ENCODE data around the gene RASSF8. TPM values are rescaled to one million over a fixed set of nuclear protein-coding genes. Genes with fewer than 3 reads are reported as not detected.

The RASSF8 gene
- total RNA-seq, 2 experiments from 2014 or later: not detected

GRCh38 chr12:25957793-25958427 is 572 bp upstream of the RASSF8 start:
- Histone ChIP-seq H3K4me2 (ENCODE audit: low read length) (no peak overlapping the region), H4K20me1 (ENCODE audit: insufficient read depth, low read length) (no peaks in the 10 kb centered on the region), H3K27ac (ENCODE audit: low read depth, low read length, poor library complexity, severe bottlenecking) (no peak overlapping the region), H3K4me3 (ENCODE audit: low read depth, low read length, poor library complexity, severe bottlenecking) (no peak overlapping the region), H3K9me2 (ENCODE audit: insufficient read depth, low read length) (no peaks in the 10 kb centered on the region), H3K79me2 (ENCODE audit: insufficient read depth, low read depth, low read length) (no peaks in the 10 kb centered on the region), H3K36me3 (ENCODE audit: insufficient read depth, low read length) (no peaks in the 10 kb centered on the region), H3K9me3 (ENCODE audit: low read length) (no peaks in the 10 kb centered on the region), H3K4me1 (ENCODE audit: insufficient read depth, low read length, poor library complexity, severe bottlenecking) (no peaks in the 10 kb centered on the region), H2AFZ (ENCODE audit: low read length) (no peak overlapping the region)
- intact Hi-C loops (cut with micrococcal nuclease; ENCODE audit: unreplicated experiment): no loop called here
- no peak for DNase-seq (ENCODE audit: low spot score)
- TF ChIP-seq CTCF (conservative IDR thresholded peaks at IDR 0.05; ENCODE audit: low read length) (no peak), EZH2phosphoT487 (IDR thresholded peaks at IDR 0.05; ENCODE audit: borderline replicate concordance, low read depth, low read length) (no peak)
- BruUV-seq (replicated peaks): no TSS peak
- ChIA-PET CTCF (ENCODE audit: unreplicated experiment) (no interaction called here), POLR2A (no interaction called here)

GRCh38 chr12:25959071-25959961 is 834 bp downstream of the RASSF8 start:
- no peak for DNase-seq (ENCODE audit: low spot score)
- Histone ChIP-seq H3K4me2 (ENCODE audit: low read length) (no peak overlapping the region), H3K4me1 (ENCODE audit: insufficient read depth, low read length, poor library complexity, severe bottlenecking) (no peaks in the 10 kb centered on the region), H3K4me3 (ENCODE audit: low read depth, low read length, poor library complexity, severe bottlenecking) (no peak overlapping the region), H3K9me3 (ENCODE audit: low read length) (no peaks in the 10 kb centered on the region), H3K9me2 (ENCODE audit: insufficient read depth, low read length) (no peaks in the 10 kb centered on the region), H2AFZ (ENCODE audit: low read length) (no peak overlapping the region), H3K36me3 (ENCODE audit: insufficient read depth, low read length) (no peaks in the 10 kb centered on the region), H4K20me1 (ENCODE audit: insufficient read depth, low read length) (no peaks in the 10 kb centered on the region), H3K27ac (ENCODE audit: low read depth, low read length, poor library complexity, severe bottlenecking) (no peak overlapping the region), H3K79me2 (ENCODE audit: insufficient read depth, low read depth, low read length) (no peaks in the 10 kb centered on the region)
- no TSS peak for BruUV-seq (replicated peaks)
- ChIA-PET POLR2A (no interaction called here), CTCF (ENCODE audit: unreplicated experiment) (interaction anchor here (0.7 kb wide), 1 partner anchor 1567 kb away, joined by 3 read pairs; no protein-coding TSS in a partner anchor)
- TF ChIP-seq CTCF (conservative IDR thresholded peaks at IDR 0.05; ENCODE audit: low read length): no peak
- intact Hi-C loops (cut with micrococcal nuclease; ENCODE audit: unreplicated experiment): no loop called here

- H3K27ac ChIP-seq (ENCODE audit: low read depth, low read length, poor library complexity, severe bottlenecking): no peak overlapping the region
- POLR2A ChIA-PET: interaction anchor here (0.7 kb wide), 1 partner anchor 81 kb away, joined by 3 read pairs; no protein-coding TSS in a partner anchor
- BruUV-seq (replicated peaks): no TSS peak
These were observed 1.7 kb downstream of the RASSF8 start for GRCh38 chr12:25960143-25960542.

More at GRCh38 chr12:25960143-25960542, 1.7 kb downstream of the RASSF8 start:
- H3K4me3 ChIP-seq (ENCODE audit: low read depth, low read length, poor library complexity, severe bottlenecking): no peak overlapping the region
- H3K4me2 ChIP-seq (ENCODE audit: low read length): no peak overlapping the region
- no peaks in the 10 kb centered on the region for H3K79me2 ChIP-seq (ENCODE audit: insufficient read depth, low read depth, low read length)
- no peaks in the 10 kb centered on the region for H3K4me1 ChIP-seq (ENCODE audit: insufficient read depth, low read length, poor library complexity, severe bottlenecking)
- no peaks in the 10 kb centered on the region for H3K9me2 ChIP-seq (ENCODE audit: insufficient read depth, low read length)
- H3K36me3 ChIP-seq (ENCODE audit: insufficient read depth, low read length): no peaks in the 10 kb centered on the region
- no peaks in the 10 kb centered on the region for H3K9me3 ChIP-seq (ENCODE audit: low read length)
- no peak for DNase-seq (ENCODE audit: low spot score)
- no peak overlapping the region for H2AFZ ChIP-seq (ENCODE audit: low read length)
- H4K20me1 ChIP-seq (ENCODE audit: insufficient read depth, low read length): no peaks in the 10 kb centered on the region
- CTCF ChIA-PET (ENCODE audit: unreplicated experiment): no interaction called here
- TF ChIP-seq EZH2phosphoT487 (IDR thresholded peaks at IDR 0.05; ENCODE audit: borderline replicate concordance, low read depth, low read length) (no peak), CTCF (conservative IDR thresholded peaks at IDR 0.05; ENCODE audit: low read length) (no peak)
- intact Hi-C loops (cut with micrococcal nuclease; ENCODE audit: unreplicated experiment): no loop called here

Data from OCI-LY7 (cell line).